GM12878 (cell line): ENCODE results near the gene TTC39C. TPM values are rescaled to one million over a fixed set of nuclear protein-coding genes. Genes with fewer than 3 reads are reported as not detected.
"Not testable (repeated sequence)": the region's sequence is repeated elsewhere in the genome, so short reads cannot be mapped to it uniquely, and the experiment has no call there.

Experiments used
- ATAC-seq: fragments of 200-7000 bp; cut with Tn5 transposase; 3 replicates; pipeline ENCODE4 v1.9.1; 2020; ENCODE audit warnings: mild to moderate bottlenecking, moderate library complexity
- BruUV-seq: library from RNA; stranded (reverse); fragments of 400-500 nt; replicated peaks from 2 replicates; lab custom pipeline; 2021; lab: Mats Ljungman, UMichigan
- CTCF ChIA-PET: fragments of 300-600 bp; sonication (Branson Sonifier 250); formaldehyde crosslinking; extraction: SDS; loops from one replicate; lab custom pipeline; 2021; ENCODE audit warnings: inconsistent platforms; lab: Yijun Ruan, JAX
- POLR2A ChIA-PET: fragments of 350-600 bp; formaldehyde crosslinking; extraction: SDS; loops from one replicate; lab custom pipeline; 2021; ENCODE audit warnings: inconsistent platforms; lab: Charles Lee
- RAD21 ChIA-PET: fragments of 300-600 bp; sonication (Branson Sonifier 250); formaldehyde crosslinking; loops from one replicate; lab custom pipeline; 2023; ENCODE audit warnings: antibody characterized with exemption; ENCODE audit not compliant: unreplicated experiment; lab: Charles Lee
- SMC1A ChIA-PET: fragments of 300-600 bp; sonication (Branson Sonifier 250); formaldehyde crosslinking; loops from one replicate; lab custom pipeline; 2023; ENCODE audit not compliant: unreplicated experiment, uncharacterized antibody; lab: Charles Lee
- DNase-seq: peaks from one replicate; pipeline ENCODE4 v3.0.0-alpha.2; 2011; ENCODE audit warnings: low read depth, low spot score
- FAIRE-seq: peaks from 3 replicates; lab custom pipeline; 2011; peaks lifted over from hg19 to GRCh38; lab: Jason Lieb, UNC
- H2AFZ ChIP-seq: 2 replicates; pipeline ENCODE4 v1.6.0; 2011; ENCODE audit warnings: low read depth, low read length, control low read depth; ENCODE audit not compliant: control insufficient read depth
- H3K27ac ChIP-seq: 2 replicates; pipeline ENCODE4 v1.5.1; 2011; ENCODE audit warnings: control low read depth; ENCODE audit not compliant: control insufficient read depth, insufficient read depth
- H3K27me3 ChIP-seq, 2 experiments: replicated peaks in 1 of 2; 2 replicates each; pipeline versions ENCODE4 v1.6.0 to v1.6.1; 2011; ENCODE audit warnings: low read length in 1 of 2; ENCODE audit not compliant: control insufficient read depth in 2 of 2, insufficient read depth in 2 of 2
- H3K36me3 ChIP-seq, 2 experiments: 2 replicates each; pipeline ENCODE4 v1.5.1; 2011; ENCODE audit warnings: low read length in 1 of 2; ENCODE audit not compliant: control insufficient read depth in 2 of 2, insufficient read depth in 2 of 2
- H3K4me1 ChIP-seq: 2 replicates; pipeline ENCODE4 v1.6.1; 2011; ENCODE audit warnings: mild to moderate bottlenecking, low read length, moderate library complexity, mixed read lengths; ENCODE audit not compliant: control insufficient read depth, insufficient read depth
- H3K4me2 ChIP-seq: 2 replicates; pipeline ENCODE4 v1.6.0; 2011; ENCODE audit warnings: control low read depth; ENCODE audit not compliant: control insufficient read depth, insufficient read depth
- H3K4me3 ChIP-seq: fragments of 200-600 bp; sonication (generic); 2 replicates; pipeline ENCODE4 v1.5.1; 2016
- H3K79me2 ChIP-seq: 2 replicates; pipeline ENCODE4 v1.6.0; 2011; ENCODE audit warnings: low read length; ENCODE audit not compliant: control insufficient read depth, insufficient read depth
- H3K9ac ChIP-seq: 2 replicates; pipeline ENCODE4 v1.8.0; 2011; ENCODE audit warnings: low read length, control low read depth, mixed read lengths; ENCODE audit not compliant: control insufficient read depth, insufficient read depth
- H3K9me3 ChIP-seq: replicated peaks from 3 replicates; pipeline ENCODE4 v1.5.1; 2011; ENCODE audit warnings: mild to moderate bottlenecking, low read length; ENCODE audit not compliant: control insufficient read depth, insufficient read depth
- H4K20me1 ChIP-seq: 2 replicates; pipeline ENCODE4 v1.6.0; 2011; ENCODE audit not compliant: control insufficient read depth, insufficient read depth
- HCFC1 ChIP-seq: fragments of 150-350 bp; IDR thresholded peaks from 2 replicates; pipeline ENCODE4 v1.6.1; 2014; ENCODE audit warnings: low read length
- RCOR1 ChIP-seq: conservative IDR thresholded peaks from 2 replicates; pipeline ENCODE4 v1.6.1; 2012; ENCODE audit warnings: low read depth, low read length, improper control_type of control experiment
- STAT3 ChIP-seq: IDR thresholded peaks from 2 replicates; pipeline ENCODE4 v1.6.1; 2011; ENCODE audit warnings: low read depth, low read length, improper control_type of control experiment
- WGBS: methylation state at CpG from one replicate; pipeline ENCODE4 v1.1.6; 2016; ENCODE audit warnings: low lambda C conversion rate; ENCODE audit not compliant: insufficient replicate concordance, insufficient coverage; ENCODE audit errors: missing lambda C conversion rate; 5-methylcytosine and 5-hydroxymethylcytosine counted together
- in situ Hi-C: fragments of 300-500 bp; cut with MboI; formaldehyde crosslinking; loops from 9 replicates; pipeline ENCODE4 v1.14.3; 2018; ENCODE audit warnings: mixed read lengths
- intact Hi-C: fragments of 100-400 bp; cut with micrococcal nuclease; formaldehyde crosslinking; loops from one replicate; pipeline ENCODE4 v1.14.2; 2022; ENCODE audit not compliant: unreplicated experiment
- polyA plus RNA-seq, 11 experiments: library from polyadenylated mRNA; depleted of rRNA in 4 of 11; unstranded in 6 of 11; stranded (reverse) in 5 of 11; fragments of >200 nt; fragmentation: Nextera tagmentation in 4 of 11; fragmentation: Illumina TruSeq in 1 of 11; extraction: Ambion mirVana in 4 of 11; extraction: Trizol in 1 of 11; gene quantifications; 1 replicate in 1 of 11; 2 replicates in 10 of 11; pipeline versions ENCODE4 v1.2.1 to v1.2.3, GENCODE V29; 2011 to 2016; ENCODE audit warnings: inconsistent platforms in 2 of 11, missing spikeins in 2 of 11, low read depth in 1 of 11
- total RNA-seq, 4 experiments: library from RNA; depleted of rRNA in 3 of 4; stranded (reverse); fragments of >200 nt in 3 of 4; fragmentation: Illumina TruSeq in 1 of 4; extraction: Trizol in 1 of 4; gene quantifications; 2 replicates each; pipeline versions ENCODE4 v1.2.1 to v1.2.3, GENCODE V29; 2013 to 2021
- TF ChIP-seq, protein P1 (sequence below): IDR thresholded peaks from 2 replicates; pipeline ENCODE4 v1.6.1; 2012; ENCODE audit warnings: low read depth, low read length, improper control_type of control experiment
- TF ChIP-seq, protein P2 (sequence below): IDR thresholded peaks from 2 replicates; pipeline ENCODE4 v1.6.1; 2012; ENCODE audit warnings: mild to moderate bottlenecking, low read depth, low read length
- TF ChIP-seq, protein P3 (sequence below): fragments of 450-650 bp; formaldehyde crosslinking; IDR thresholded peaks from 2 replicates; pipeline ENCODE4 v1.4.0; 2020; ENCODE audit warnings: mild to moderate bottlenecking, moderate library complexity

The TTC39C gene
- total and polyA plus RNA-seq, 10 of the 15 experiments (the other 5 are each of a cell fraction or from before 2014, with no cell fraction given) = 21.1 to 91.0 (median 64.8) TPM

DNA sequence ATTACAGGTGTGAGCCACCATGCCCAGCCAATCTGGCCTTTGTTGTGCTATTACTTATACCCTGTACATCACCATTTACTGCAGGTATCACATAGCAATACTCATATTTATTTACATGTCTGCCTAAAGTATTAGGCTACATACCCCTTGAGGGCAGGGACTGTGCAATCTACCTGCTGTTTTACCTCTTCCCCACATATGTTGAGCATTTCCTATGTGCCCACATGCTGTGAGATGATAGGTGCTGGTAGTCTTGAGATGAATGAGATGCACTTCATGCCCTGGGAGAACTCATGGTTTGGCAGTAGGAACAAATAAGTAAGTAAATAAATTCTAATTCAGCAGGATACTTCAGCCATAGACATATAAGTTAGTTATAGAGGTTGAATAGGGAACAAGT is 59.2 kb downstream of the TTC39C start (continued):
- TF ChIP-seq, protein P1, sequence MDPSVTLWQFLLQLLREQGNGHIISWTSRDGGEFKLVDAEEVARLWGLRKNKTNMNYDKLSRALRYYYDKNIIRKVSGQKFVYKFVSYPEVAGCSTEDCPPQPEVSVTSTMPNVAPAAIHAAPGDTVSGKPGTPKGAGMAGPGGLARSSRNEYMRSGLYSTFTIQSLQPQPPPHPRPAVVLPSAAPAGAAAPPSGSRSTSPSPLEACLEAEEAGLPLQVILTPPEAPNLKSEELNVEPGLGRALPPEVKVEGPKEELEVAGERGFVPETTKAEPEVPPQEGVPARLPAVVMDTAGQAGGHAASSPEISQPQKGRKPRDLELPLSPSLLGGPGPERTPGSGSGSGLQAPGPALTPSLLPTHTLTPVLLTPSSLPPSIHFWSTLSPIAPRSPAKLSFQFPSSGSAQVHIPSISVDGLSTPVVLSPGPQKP = no peak
- TF ChIP-seq, protein P2, sequence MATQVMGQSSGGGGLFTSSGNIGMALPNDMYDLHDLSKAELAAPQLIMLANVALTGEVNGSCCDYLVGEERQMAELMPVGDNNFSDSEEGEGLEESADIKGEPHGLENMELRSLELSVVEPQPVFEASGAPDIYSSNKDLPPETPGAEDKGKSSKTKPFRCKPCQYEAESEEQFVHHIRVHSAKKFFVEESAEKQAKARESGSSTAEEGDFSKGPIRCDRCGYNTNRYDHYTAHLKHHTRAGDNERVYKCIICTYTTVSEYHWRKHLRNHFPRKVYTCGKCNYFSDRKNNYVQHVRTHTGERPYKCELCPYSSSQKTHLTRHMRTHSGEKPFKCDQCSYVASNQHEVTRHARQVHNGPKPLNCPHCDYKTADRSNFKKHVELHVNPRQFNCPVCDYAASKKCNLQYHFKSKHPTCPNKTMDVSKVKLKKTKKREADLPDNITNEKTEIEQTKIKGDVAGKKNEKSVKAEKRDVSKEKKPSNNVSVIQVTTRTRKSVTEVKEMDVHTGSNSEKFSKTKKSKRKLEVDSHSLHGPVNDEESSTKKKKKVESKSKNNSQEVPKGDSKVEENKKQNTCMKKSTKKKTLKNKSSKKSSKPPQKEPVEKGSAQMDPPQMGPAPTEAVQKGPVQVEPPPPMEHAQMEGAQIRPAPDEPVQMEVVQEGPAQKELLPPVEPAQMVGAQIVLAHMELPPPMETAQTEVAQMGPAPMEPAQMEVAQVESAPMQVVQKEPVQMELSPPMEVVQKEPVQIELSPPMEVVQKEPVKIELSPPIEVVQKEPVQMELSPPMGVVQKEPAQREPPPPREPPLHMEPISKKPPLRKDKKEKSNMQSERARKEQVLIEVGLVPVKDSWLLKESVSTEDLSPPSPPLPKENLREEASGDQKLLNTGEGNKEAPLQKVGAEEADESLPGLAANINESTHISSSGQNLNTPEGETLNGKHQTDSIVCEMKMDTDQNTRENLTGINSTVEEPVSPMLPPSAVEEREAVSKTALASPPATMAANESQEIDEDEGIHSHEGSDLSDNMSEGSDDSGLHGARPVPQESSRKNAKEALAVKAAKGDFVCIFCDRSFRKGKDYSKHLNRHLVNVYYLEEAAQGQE = no peak
- TF ChIP-seq, protein P3, sequence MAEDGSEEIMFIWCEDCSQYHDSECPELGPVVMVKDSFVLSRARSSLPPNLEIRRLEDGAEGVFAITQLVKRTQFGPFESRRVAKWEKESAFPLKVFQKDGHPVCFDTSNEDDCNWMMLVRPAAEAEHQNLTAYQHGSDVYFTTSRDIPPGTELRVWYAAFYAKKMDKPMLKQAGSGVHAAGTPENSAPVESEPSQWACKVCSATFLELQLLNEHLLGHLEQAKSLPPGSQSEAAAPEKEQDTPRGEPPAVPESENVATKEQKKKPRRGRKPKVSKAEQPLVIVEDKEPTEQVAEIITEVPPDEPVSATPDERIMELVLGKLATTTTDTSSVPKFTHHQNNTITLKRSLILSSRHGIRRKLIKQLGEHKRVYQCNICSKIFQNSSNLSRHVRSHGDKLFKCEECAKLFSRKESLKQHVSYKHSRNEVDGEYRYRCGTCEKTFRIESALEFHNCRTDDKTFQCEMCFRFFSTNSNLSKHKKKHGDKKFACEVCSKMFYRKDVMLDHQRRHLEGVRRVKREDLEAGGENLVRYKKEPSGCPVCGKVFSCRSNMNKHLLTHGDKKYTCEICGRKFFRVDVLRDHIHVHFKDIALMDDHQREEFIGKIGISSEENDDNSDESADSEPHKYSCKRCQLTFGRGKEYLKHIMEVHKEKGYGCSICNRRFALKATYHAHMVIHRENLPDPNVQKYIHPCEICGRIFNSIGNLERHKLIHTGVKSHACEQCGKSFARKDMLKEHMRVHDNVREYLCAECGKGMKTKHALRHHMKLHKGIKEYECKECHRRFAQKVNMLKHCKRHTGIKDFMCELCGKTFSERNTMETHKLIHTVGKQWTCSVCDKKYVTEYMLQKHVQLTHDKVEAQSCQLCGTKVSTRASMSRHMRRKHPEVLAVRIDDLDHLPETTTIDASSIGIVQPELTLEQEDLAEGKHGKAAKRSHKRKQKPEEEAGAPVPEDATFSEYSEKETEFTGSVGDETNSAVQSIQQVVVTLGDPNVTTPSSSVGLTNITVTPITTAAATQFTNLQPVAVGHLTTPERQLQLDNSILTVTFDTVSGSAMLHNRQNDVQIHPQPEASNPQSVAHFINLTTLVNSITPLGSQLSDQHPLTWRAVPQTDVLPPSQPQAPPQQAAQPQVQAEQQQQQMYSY (CRISPR knock-in tag) = no peak
- TF ChIP-seq HCFC1 (no peak), RCOR1 (no peak), STAT3 (no peak)

DNA sequence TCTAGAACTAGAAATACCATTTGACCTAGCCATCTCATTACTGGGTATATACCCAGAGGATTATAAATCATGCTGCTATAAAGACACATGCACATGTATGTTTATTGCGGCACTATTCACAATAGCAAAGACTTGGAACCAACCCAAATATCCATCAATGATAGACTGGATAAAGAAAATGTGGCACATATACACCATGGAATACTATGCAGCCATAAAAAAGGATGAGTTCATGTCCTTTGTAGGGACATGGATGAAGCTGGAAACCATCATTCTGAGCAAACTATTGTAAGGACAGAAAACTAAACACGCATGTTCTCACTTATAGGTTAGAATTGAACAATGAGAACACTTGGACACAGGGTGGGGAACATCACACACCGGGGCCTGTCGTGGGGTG is 60.2 kb downstream of the TTC39C start:
- FAIRE-seq, ATAC-seq, H3K4me1 ChIP-seq, CTCF ChIA-PET, intact Hi-C loops, H3K9ac ChIP-seq, H2AFZ ChIP-seq, H3K27ac ChIP-seq, H3K27me3 ChIP-seq, H3K79me2 ChIP-seq, H3K4me2 ChIP-seq, H3K9me3 ChIP-seq, H3K36me3 ChIP-seq, in situ Hi-C loops, H4K20me1 ChIP-seq, DNase-seq, H3K4me3 ChIP-seq, SMC1A ChIA-PET, BruUV-seq: not testable (repeated sequence)
- ChIA-PET RAD21 (interaction anchor here (0.7 kb wide), 1 partner anchor 994 kb away, joined by 3 read pairs; no protein-coding TSS in a partner anchor), POLR2A (interaction anchor here (0.7 kb wide), 1 partner anchor 11 kb away, joined by 5 read pairs; no protein-coding TSS in a partner anchor)
- 100% methylated on average over 2 of the region's 4 CpGs for WGBS
